ENCODE results near the gene SAFB2. TPM values are rescaled to one million over a fixed set of nuclear protein-coding genes. Genes with fewer than 3 reads are reported as not detected.

The SAFB2 gene
- total RNA-seq, 1 donor = 39.7 TPM

- no peak overlapping the region for H3K4me3 ChIP-seq (ENCODE audit: low read depth, low read length)
- no peak for TF ChIP-seq CTCF (IDR thresholded peaks at IDR 0.05; ENCODE audit: insufficient read depth, low read depth, low read length)
- DNase-seq (ENCODE audit: low read depth) = no peak
These were observed 25.9 kb upstream of the SAFB2 start for GRCh38 chr19:5648464-5648863.

- H3K4me3 ChIP-seq (ENCODE audit: low read depth, low read length) = no peak overlapping the region
- no peak for TF ChIP-seq CTCF (IDR thresholded peaks at IDR 0.05; ENCODE audit: insufficient read depth, low read depth, low read length)
- no peak for DNase-seq (ENCODE audit: low read depth)
These were observed 24.1 kb upstream of the SAFB2 start for GRCh38 chr19:5646703-5647102.

- DNase-seq (ENCODE audit: low read depth) = no peak
- H3K4me3 ChIP-seq (ENCODE audit: low read depth, low read length) = no peak overlapping the region
- TF ChIP-seq CTCF (IDR thresholded peaks at IDR 0.05; ENCODE audit: insufficient read depth, low read depth, low read length) = no peak
These were observed 22.8 kb upstream of the SAFB2 start for GRCh38 chr19:5645409-5645808.

- TF ChIP-seq CTCF (IDR thresholded peaks at IDR 0.05; ENCODE audit: insufficient read depth, low read depth, low read length) = no peak
- peak; percentile 17 for DNase-seq (ENCODE audit: low read depth)
- no peak overlapping the region for H3K4me3 ChIP-seq (ENCODE audit: low read depth, low read length)
These were observed 21.5 kb upstream of the SAFB2 start for GRCh38 chr19:5644037-5644436.

- no peak for DNase-seq (ENCODE audit: low read depth)
- H3K4me3 ChIP-seq (ENCODE audit: low read depth, low read length) = no peak overlapping the region
- no peak for TF ChIP-seq CTCF (IDR thresholded peaks at IDR 0.05; ENCODE audit: insufficient read depth, low read depth, low read length)
These were observed 20.5 kb upstream of the SAFB2 start for GRCh38 chr19:5643060-5643459.

GRCh38 chr19:5642204-5642603 lies 19.6 kb upstream of the SAFB2 start:
- DNase-seq (ENCODE audit: low read depth) = peak; percentile 39
- H3K4me3 ChIP-seq (ENCODE audit: low read depth, low read length) = no peak overlapping the region
- no peak for TF ChIP-seq CTCF (IDR thresholded peaks at IDR 0.05; ENCODE audit: insufficient read depth, low read depth, low read length)

- TF ChIP-seq CTCF (IDR thresholded peaks at IDR 0.05; ENCODE audit: insufficient read depth, low read depth, low read length) = no peak
- DNase-seq (ENCODE audit: low read depth) = no peak
- no peak overlapping the region for H3K4me3 ChIP-seq (ENCODE audit: low read depth, low read length)
These were observed 18.6 kb upstream of the SAFB2 start for GRCh38 chr19:5641171-5641570.
